Effector memory CD8-positive, alpha-beta T cell (primary cell): ENCODE data around the gene TRIM34.
"Not testable (repeated sequence)": the region's sequence is repeated elsewhere in the genome, so short reads cannot be mapped to it uniquely, and the experiment has no call there.

Experiments
- ATAC-seq: fragments of 150-1000 bp; cut with Tn5 transposase; replicated peaks from 2 replicates; pipeline ENCODE4 v1.10.0; 2021; ENCODE audit warnings: mild to moderate bottlenecking, moderate library complexity
- DNase-seq, 3 experiments: peaks; one replicate each; pipeline ENCODE4 v3.0.0; 2021
- H3K27ac Mint-ChIP-seq, 2 donors: one replicate each; pipeline ENCODE4 v1.8.0; 2022; ENCODE audit warnings: mild to moderate bottlenecking in 2 of 2, mixed read lengths in 2 of 2, moderate library complexity in 2 of 2
- H3K27me3 Mint-ChIP-seq, 2 donors: one replicate each; pipeline ENCODE4 v1.8.0; 2022; ENCODE audit warnings: mixed read lengths in 2 of 2
- H3K36me3 Mint-ChIP-seq: one replicate; pipeline ENCODE4 v1.8.0; 2022; ENCODE audit warnings: mild to moderate bottlenecking, moderate library complexity, mixed read lengths; ENCODE audit not compliant: insufficient read depth
- H3K4me1 Mint-ChIP-seq, 2 donors: one replicate each; pipeline ENCODE4 v1.8.0; 2022; ENCODE audit warnings: low read depth in 2 of 2, mixed read lengths in 2 of 2
- H3K4me3 Mint-ChIP-seq, 2 donors: one replicate each; pipeline ENCODE4 v1.8.0; 2022; ENCODE audit warnings: mild to moderate bottlenecking in 2 of 2, mixed read lengths in 2 of 2, moderate library complexity in 2 of 2
- H3K9me3 Mint-ChIP-seq, 2 donors: one replicate each; pipeline ENCODE4 v1.8.0; 2022; ENCODE audit warnings: mixed read lengths in 2 of 2
- total RNA-seq, 9 experiments: gene quantifications; one replicate each; lab custom pipeline; 2026; lab: John Stamatoyannopoulos, UW

Gene TRIM34
- 0 to 0.67 (median 0) reads per million in 9 experiments for total RNA-seq

GRCh38 chr11:5624489-5625279, at the start of gene TRIM34:
TRIM34 (plus strand) TSS chr11:5625001; CDS start chr11:5632332, 7,331 bp downstream.
- no peaks in the 10 kb centered on the region for H3K9me3 Mint-ChIP-seq
- H3K27ac Mint-ChIP-seq, result peak within 1 kb of the TSS; percentile 81 to 94
- peak; percentile 97 for ATAC-seq
- peak within 1 kb of the TSS; percentile 77 to 83 for H3K4me3 Mint-ChIP-seq
- no peaks in the 10 kb centered on the region for H3K36me3 Mint-ChIP-seq
- no peaks in the 10 kb centered on the region for H3K27me3 Mint-ChIP-seq
- DNase-seq, result peak; percentile 45 to 57 (median 50)
- peaks cover 29 to 30% of the 10 kb centered on the region in 2 donors for H3K4me1 Mint-ChIP-seq

- Mint-ChIP-seq H3K4me3 (no peak overlapping the region), H3K36me3 (no peaks in the 10 kb centered on the region), H3K27me3 (peaks cover 0 to 9% of the 10 kb centered on the region in 2 donors), H3K4me1 (no peaks in the 10 kb centered on the region), H3K9me3 (no peaks in the 10 kb centered on the region), H3K27ac (no peak overlapping the region)
- DNase-seq (no peak), ATAC-seq (no peak)
These were observed 49.6 kb upstream of the TRIM34 start for GRCh38 chr11:5575152-5575551.

- Mint-ChIP-seq H3K27ac (no peak overlapping the region), H3K4me1 (no peaks in the 10 kb centered on the region), H3K4me3 (no peak overlapping the region), H3K27me3 (no peaks in the 10 kb centered on the region), H3K36me3 (no peaks in the 10 kb centered on the region), H3K9me3 (no peaks in the 10 kb centered on the region)
- DNase-seq (no peak), ATAC-seq (no peak)
These were observed 47.7 kb upstream of the TRIM34 start for GRCh38 chr11:5577101-5577500.

GRCh38 chr11:5580577-5580976, 44.2 kb upstream of the TRIM34 start, which contains the start of gene OR52B6:
OR52B6 (plus strand) TSS chr11:5580877; CDS start chr11:5580877, 0 bp downstream.
- no peaks in the 10 kb centered on the region for H3K27me3 Mint-ChIP-seq

GRCh38 chr11:5581014-5581413, 43.8 kb upstream of the TRIM34 start:
- Mint-ChIP-seq H3K36me3 (no peaks in the 10 kb centered on the region), H3K27ac (no peak overlapping the region), H3K27me3 (no peaks in the 10 kb centered on the region), H3K4me3 (no peak overlapping the region), H3K4me1 (no peaks in the 10 kb centered on the region), H3K9me3 (no peaks in the 10 kb centered on the region)
- DNase-seq (no peak), ATAC-seq (no peak)

More at GRCh38 chr11:5580577-5580976, 44.2 kb upstream of the TRIM34 start, which contains the start of gene OR52B6:
- Mint-ChIP-seq H3K4me1 (no peaks in the 10 kb centered on the region), H3K36me3 (no peaks in the 10 kb centered on the region), H3K9me3 (no peaks in the 10 kb centered on the region), H3K4me3 (no peak within 1 kb of the TSS), H3K27ac (no peak within 1 kb of the TSS)
- DNase-seq, result no peak
- ATAC-seq, result no peak

GRCh38 chr11:5584458-5584857, 40.3 kb upstream of the TRIM34 start:
- H3K27ac Mint-ChIP-seq, ATAC-seq, DNase-seq, H3K4me1 Mint-ChIP-seq, H3K27me3 Mint-ChIP-seq, H3K4me3 Mint-ChIP-seq, H3K36me3 Mint-ChIP-seq, H3K9me3 Mint-ChIP-seq: not testable (repeated sequence)

- not testable (repeated sequence) for H3K4me3 Mint-ChIP-seq, H3K27ac Mint-ChIP-seq, H3K9me3 Mint-ChIP-seq, H3K27me3 Mint-ChIP-seq, H3K4me1 Mint-ChIP-seq, DNase-seq, ATAC-seq, H3K36me3 Mint-ChIP-seq
These were observed 34.9 kb upstream of the TRIM34 start for GRCh38 chr11:5589906-5590305.

GRCh38 chr11:5591613-5592012, 33.2 kb upstream of the TRIM34 start:
- Mint-ChIP-seq H3K27ac (no peak overlapping the region), H3K27me3 (peaks cover 6 to 7% of the 10 kb centered on the region in 2 donors), H3K36me3 (no peaks in the 10 kb centered on the region), H3K9me3 (no peaks in the 10 kb centered on the region), H3K4me3 (no peak overlapping the region), H3K4me1 (peaks cover 0 to 2% of the 10 kb centered on the region in 2 donors)
- ATAC-seq (no peak), DNase-seq (no peak)

GRCh38 chr11:5592615-5593014, 32.2 kb upstream of the TRIM34 start:
- Mint-ChIP-seq H3K27ac (no peak overlapping the region), H3K9me3 (no peaks in the 10 kb centered on the region), H3K36me3 (no peaks in the 10 kb centered on the region), H3K4me3 (no peak overlapping the region), H3K4me1 (peaks cover 0 to 2% of the 10 kb centered on the region in 2 donors), H3K27me3 (peaks cover 16 to 17% of the 10 kb centered on the region in 2 donors)
- no peak for DNase-seq
- ATAC-seq, result no peak

GRCh38 chr11:5593146-5593545, 31.7 kb upstream of the TRIM34 start:
- no peak for DNase-seq
- Mint-ChIP-seq H3K27ac (no peak overlapping the region), H3K27me3 (peaks cover 21 to 22% of the 10 kb centered on the region in 2 donors), H3K36me3 (no peaks in the 10 kb centered on the region), H3K4me1 (peaks cover 0 to 2% of the 10 kb centered on the region in 2 donors), H3K4me3 (no peak overlapping the region), H3K9me3 (no peaks in the 10 kb centered on the region)
- no peak for ATAC-seq

GRCh38 chr11:5596607-5597201, 28.1 kb upstream of the TRIM34 start, which contains the start of gene TRIM6:
TRIM6 (plus strand) TSS chr11:5596637; CDS start chr11:5596898, 261 bp downstream.
- Mint-ChIP-seq H3K9me3 (no peaks in the 10 kb centered on the region), H3K27ac (no peak within 1 kb of the TSS), H3K36me3 (no peaks in the 10 kb centered on the region), H3K27me3 (peaks cover 22 to 23% of the 10 kb centered on the region in 2 donors), H3K4me1 (peaks cover 0 to 2% of the 10 kb centered on the region in 2 donors), H3K4me3 (peak within 1 kb of the TSS in 1 of 2 donors; percentile 70)
- ATAC-seq, result no peak
- DNase-seq, result no peak

- Mint-ChIP-seq H3K4me1 (peaks cover 0 to 2% of the 10 kb centered on the region in 2 donors), H3K9me3 (no peaks in the 10 kb centered on the region), H3K36me3 (no peaks in the 10 kb centered on the region), H3K4me3 (no peak overlapping the region), H3K27ac (no peak overlapping the region), H3K27me3 (peaks cover 22 to 23% of the 10 kb centered on the region in 2 donors)
- ATAC-seq, result no peak
- DNase-seq, result no peak
These were observed 26.8 kb upstream of the TRIM34 start for GRCh38 chr11:5597953-5598352.

GRCh38 chr11:5600374-5600851, 24.4 kb upstream of the TRIM34 start:
- Mint-ChIP-seq H3K9me3 (no peaks in the 10 kb centered on the region), H3K27me3 (peaks cover 22 to 23% of the 10 kb centered on the region in 2 donors), H3K4me1 (peaks cover 0 to 2% of the 10 kb centered on the region in 2 donors), H3K4me3 (no peak overlapping the region), H3K27ac (no peak overlapping the region), H3K36me3 (no peaks in the 10 kb centered on the region)
- ATAC-seq, result peak; percentile 92
- DNase-seq, result peak; percentile 44 to 51 (median 45)
